Measurements from ENCODE around the gene CYTIP.
A peak's percentile ranks its signal among the peaks of the same experiment; 100 is the strongest.

CYTIP gene

GRCh38 chr2:157443795-157444640, at the start of gene CYTIP:
TSS of gene CYTIP (minus strand) at chr2:157444089. CDS start at chr2:157444020, 69 bp downstream.
- DNase-seq, result no peak

DNA sequence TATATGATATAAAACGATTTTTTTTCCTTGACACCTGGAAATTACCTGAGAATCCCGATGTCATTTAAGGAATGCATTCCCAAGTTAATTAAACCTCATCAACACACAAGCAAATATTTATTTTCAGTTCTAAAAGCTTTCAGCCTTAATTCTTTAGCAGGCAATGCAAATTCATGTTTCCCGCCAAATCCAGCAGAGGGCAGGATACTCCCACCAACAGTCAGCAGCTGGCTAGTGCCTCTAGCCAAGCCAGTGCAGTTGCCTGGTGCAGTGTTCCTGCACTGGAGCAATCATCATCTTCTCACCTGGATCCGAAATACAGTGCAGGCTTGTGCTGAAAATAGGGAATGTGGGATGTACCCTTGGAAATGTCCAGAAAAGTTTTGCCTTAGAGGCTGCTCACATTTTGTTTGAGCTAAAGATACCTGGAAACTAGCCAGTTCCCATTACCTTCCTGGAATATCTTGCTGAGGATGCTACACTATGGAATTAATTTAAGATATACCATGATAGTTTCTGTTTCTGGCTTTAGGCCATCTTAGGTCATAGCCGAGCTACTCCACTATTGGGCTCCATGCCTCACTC, 48.4 kb upstream of the CYTIP start:
- DNase-seq, result peak; percentile 26 to 74

GRCh38 chr2:157489983-157490382, 46.1 kb upstream of the CYTIP start:
- DNase-seq, result no peak

DNA sequence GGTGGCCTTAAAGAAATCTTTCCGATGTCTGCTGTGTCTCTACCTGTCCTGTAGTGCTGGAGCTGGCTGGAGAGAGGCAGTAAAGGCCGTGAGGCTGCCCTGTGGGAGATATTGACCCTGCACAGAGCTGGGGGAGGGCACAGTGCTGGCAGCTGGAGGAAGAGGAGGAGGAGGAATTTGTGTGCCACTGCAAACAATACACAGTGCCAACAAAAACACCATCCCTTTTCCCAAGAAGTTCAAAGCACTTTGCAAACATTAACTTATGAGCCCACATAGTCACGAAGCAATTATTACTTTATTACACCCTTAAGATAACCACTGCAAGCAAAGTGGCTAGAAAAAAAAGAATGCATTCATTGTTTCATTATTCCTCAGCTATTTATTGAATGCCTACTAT, 45.0 kb upstream of the CYTIP start:
- DNase-seq, result no peak

DNA sequence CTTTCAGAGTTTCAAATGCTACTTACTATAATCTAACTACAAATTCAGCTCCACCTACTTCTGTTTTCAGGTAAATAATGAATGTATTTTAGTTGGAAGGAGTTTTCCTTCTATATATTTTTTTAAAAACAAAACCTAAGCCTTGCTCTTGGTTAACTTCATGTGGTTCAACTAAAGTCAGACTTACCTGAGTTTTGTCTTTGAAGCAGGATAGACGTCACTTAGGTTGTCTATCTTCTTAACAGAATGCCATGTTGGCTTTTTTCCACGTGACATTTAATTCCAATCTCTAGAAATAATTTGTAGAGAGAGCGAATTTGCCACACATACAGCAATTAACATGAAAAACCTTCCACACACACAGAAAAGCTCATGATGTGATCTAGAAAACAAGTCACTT, 43.9 kb upstream of the CYTIP start:
- no peak for DNase-seq

- DNase-seq, result no peak
Observed at GRCh38 chr2:157487271-157487610, 43.4 kb upstream of the CYTIP start.

- no peak for DNase-seq
Observed at GRCh38 chr2:157486596-157487270, 42.8 kb upstream of the CYTIP start.

GRCh38 chr2:157480182-157480961, 36.5 kb upstream of the CYTIP start:
- DNase-seq, result no peak

DNA sequence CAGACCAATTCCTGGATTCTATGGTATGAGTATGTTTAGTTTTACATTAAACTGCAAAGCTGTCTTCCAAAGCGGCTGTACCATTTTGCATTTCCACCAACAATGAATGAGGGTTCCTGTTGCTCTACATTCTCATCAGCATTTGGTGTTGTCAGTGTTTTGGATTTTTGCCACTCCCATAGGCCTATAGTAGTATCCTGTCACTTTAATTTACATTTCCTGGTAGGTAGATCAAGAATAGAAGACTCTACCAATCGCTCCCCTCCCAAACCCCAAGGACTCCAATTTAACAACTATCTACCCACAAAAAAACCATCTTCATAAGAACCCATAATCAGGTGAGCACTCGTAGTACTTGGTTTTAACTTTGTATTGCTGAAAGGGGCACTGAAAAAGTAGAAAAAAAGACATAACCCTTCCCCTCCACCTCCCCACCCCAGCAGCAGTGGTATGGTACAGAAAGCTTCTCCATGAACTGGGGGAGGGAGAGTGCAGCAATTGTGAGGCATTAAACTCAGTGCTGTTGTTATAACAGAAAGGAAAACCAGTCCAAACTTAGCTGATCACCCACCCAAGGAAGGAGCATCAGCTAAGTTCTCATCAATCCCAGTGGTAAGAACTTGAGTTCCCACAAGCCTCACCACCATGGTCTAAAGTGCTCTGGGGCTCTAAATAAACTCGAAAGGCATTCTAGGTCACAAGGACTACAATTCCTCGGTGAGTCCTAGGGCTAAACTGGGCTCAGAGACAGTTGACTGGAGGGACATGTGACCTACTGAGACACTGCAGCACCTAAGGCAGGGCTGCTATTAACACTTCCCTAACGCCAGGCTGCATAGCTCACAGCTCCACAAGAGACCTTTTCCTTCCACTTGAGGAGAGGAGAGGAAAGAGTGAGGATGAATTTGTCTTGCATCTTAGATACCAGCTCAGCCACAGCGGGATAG, 35.5 kb upstream of the CYTIP start:
- no peak for DNase-seq

GRCh38 chr2:157477919-157478318, 34.0 kb upstream of the CYTIP start:
- DNase-seq, result no peak

DNA sequence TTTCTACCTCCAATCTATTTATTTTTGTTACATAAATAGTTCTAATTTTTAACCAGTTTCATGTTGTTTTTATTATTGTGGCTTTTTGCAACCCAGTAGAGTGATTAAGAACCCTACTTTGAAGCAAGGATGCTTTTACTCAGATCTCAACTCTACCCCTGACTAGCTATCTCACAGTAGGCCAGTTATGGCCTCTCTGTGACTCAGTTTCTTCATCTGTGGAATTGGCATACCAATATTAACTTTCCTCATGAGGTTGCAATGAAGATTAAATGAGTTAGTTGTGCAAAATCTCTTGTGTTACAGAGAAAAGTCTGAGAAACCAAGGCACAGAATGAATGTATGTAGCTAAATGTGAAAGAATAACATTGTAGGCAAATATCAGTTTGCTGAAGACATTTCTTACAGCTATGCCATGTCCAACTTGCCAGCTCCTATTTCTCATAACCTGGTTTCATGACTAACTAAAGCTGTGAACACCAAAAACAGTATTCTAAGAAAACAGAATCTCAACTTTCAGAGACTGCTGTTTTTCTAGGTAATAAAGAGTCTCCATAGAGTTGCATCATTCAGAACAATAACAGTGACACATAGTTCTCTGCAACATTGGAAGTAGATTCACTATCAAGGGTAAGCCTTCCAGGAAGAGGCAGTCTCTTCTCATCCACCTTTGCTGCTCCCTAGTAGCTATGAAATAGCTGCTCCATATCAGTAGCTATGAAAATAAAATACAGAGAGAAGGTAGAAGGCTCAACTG, 33.2 kb upstream of the CYTIP start:
- DNase-seq, result no peak

GRCh38 chr2:157475722-157476390, 32.0 kb upstream of the CYTIP start:
- no peak for DNase-seq

DNA sequence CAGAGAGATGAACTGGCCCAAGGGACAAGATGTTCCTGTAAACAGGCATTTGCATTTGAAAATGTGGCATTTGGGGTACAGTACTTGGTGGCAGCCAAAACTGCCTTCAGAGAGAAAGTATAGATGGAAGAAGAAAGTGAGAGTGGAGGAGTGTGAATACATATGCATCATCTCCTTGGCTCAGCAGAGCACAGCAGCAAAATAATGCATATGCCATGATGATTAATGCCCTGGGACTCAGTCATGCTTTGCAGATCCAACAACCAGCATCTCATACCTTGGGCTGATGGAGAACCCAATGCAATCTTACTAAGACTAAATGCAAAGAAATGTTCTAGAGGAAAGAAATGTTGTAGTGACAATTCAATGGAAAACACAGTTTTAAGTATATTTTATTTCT, 29.7 kb upstream of the CYTIP start:
- DNase-seq, result no peak

DNA sequence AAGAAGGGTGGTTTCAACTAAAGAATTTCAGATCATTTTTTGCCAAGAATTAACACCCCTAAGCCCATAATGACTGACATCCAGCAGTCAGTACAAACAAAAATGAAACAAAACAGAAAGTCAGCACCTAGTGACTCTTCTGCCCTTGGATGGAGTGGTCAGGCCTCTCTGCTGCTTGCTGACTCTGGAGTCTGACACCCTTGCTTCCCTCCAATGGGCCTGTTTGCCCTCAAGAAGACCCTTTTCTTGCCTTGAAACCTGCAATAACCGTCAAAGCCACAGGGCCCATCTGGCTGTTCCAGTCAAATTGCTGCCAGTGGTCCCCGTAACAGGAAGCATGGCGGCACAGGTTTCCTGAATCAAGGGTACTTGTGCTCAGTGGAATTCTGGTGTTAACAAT, 27.2 kb upstream of the CYTIP start:
- DNase-seq, result no peak

- no peak for DNase-seq
Observed at GRCh38 chr2:157470321-157470720, 26.4 kb upstream of the CYTIP start.

- no peak for DNase-seq
Observed at GRCh38 chr2:157469726-157470125, 25.8 kb upstream of the CYTIP start.

GRCh38 chr2:157468931-157469708, 25.2 kb upstream of the CYTIP start:
- DNase-seq, result no peak

- DNase-seq, result no peak
Observed at GRCh38 chr2:157466764-157467163, 22.9 kb upstream of the CYTIP start.

DNA sequence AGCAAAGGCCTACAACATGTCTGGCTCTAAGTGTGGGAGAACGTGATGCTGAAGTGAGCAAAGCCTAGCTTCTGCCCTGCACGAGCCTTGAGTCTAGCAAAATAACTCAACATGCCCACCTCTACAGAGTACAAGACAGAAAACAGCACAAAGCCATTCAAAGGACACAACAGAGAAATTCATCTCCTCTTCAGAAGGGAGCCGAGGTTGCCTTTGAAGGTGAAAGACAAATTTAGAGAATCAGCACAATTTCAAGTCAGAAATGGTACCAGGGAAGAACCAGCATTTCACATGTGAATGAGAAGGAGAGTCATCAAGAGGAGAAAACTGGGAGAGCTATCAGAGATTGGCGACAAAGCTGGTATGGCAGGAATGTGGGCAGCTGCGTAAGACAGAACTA, 21.7 kb upstream of the CYTIP start:
- DNase-seq, result no peak

DNA sequence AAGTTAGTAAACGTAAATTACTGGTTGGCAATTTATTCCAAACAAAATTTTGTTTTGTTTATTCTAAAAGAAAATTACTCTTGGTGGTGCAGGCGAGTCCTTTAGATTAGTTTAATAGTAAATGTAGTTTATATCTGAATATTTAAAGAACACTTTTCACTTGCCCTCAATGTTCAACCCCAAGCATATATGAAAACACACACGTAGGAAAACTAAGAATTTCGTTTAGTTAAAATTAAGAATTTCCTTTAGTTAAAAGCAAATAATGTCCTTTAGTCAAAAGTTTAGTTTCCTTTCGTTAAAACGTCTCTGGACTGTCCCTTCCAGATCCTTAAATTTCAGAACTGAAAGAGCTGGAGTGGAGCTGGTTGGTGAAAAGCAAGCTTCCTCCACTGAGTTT, 19.1 kb upstream of the CYTIP start:
- no peak for DNase-seq

Data from NCI-H526 (cell line).